ENCODE measurements around the gene NRROS. TPM values are rescaled to one million over a fixed set of nuclear protein-coding genes. Genes with fewer than 3 reads are reported as not detected.

The NRROS gene
- total RNA-seq, 1 donor from 2014 or later, result 1.5 TPM

GRCh38 chr3:196656213-196656612 lies 16.7 kb downstream of the NRROS start:
- Mint-ChIP-seq H3K9me3 (no peaks in the 10 kb centered on the region), H3K27me3 (ENCODE audit: low read depth) (no peaks in the 10 kb centered on the region), H3K4me1 (no peaks in the 10 kb centered on the region), H3K4me3 (no peak overlapping the region), H3K36me3 (ENCODE audit: low read depth) (no peaks in the 10 kb centered on the region), H3K27ac (ENCODE audit: unreplicated experiment) (no peak overlapping the region)
- no peak for TF ChIP-seq CTCF (conservative IDR thresholded peaks at IDR 0.05)
- DNase-seq (ENCODE audit: low read depth, low spot score), result no peak

- no peak overlapping the region for H3K27ac Mint-ChIP-seq (ENCODE audit: unreplicated experiment)
- no peaks in the 10 kb centered on the region for H3K9me3 Mint-ChIP-seq
- no peak for TF ChIP-seq CTCF (conservative IDR thresholded peaks at IDR 0.05)
- no peaks in the 10 kb centered on the region for H3K36me3 Mint-ChIP-seq (ENCODE audit: low read depth)
- H3K4me1 Mint-ChIP-seq, result peaks cover 10% of the 10 kb centered on the region
- no peak for DNase-seq (ENCODE audit: low read depth, low spot score)
- no peak overlapping the region for H3K4me3 Mint-ChIP-seq
- H3K27me3 Mint-ChIP-seq (ENCODE audit: low read depth), result no peaks in the 10 kb centered on the region
Observed at GRCh38 chr3:196659901-196660351, 20.4 kb downstream of the NRROS start.

GRCh38 chr3:196660381-196661166 lies 21.1 kb downstream of the NRROS start:
- Mint-ChIP-seq H3K27me3 (ENCODE audit: low read depth) (no peaks in the 10 kb centered on the region), H3K27ac (ENCODE audit: unreplicated experiment) (no peak overlapping the region), H3K9me3 (no peaks in the 10 kb centered on the region), H3K36me3 (ENCODE audit: low read depth) (no peaks in the 10 kb centered on the region), H3K4me3 (no peak overlapping the region), H3K4me1 (peaks cover 11% of the 10 kb centered on the region)
- no peak for DNase-seq (ENCODE audit: low read depth, low spot score)
- no peak for TF ChIP-seq CTCF (conservative IDR thresholded peaks at IDR 0.05)

GRCh38 chr3:196661400-196661799 lies 21.9 kb downstream of the NRROS start:
- no peaks in the 10 kb centered on the region for H3K36me3 Mint-ChIP-seq (ENCODE audit: low read depth)
- TF ChIP-seq CTCF (conservative IDR thresholded peaks at IDR 0.05), result no peak
- H3K4me3 Mint-ChIP-seq, result no peak overlapping the region
- peak overlapping the region; percentile 19 for H3K27ac Mint-ChIP-seq (ENCODE audit: unreplicated experiment)
- no peak for DNase-seq (ENCODE audit: low read depth, low spot score)
- H3K27me3 Mint-ChIP-seq (ENCODE audit: low read depth), result no peaks in the 10 kb centered on the region
- H3K4me1 Mint-ChIP-seq, result peaks cover 19% of the 10 kb centered on the region
- no peaks in the 10 kb centered on the region for H3K9me3 Mint-ChIP-seq

GRCh38 chr3:196662033-196662432 lies 22.5 kb downstream of the NRROS start:
- Mint-ChIP-seq H3K9me3 (no peaks in the 10 kb centered on the region), H3K4me3 (no peak overlapping the region), H3K36me3 (ENCODE audit: low read depth) (no peaks in the 10 kb centered on the region), H3K4me1 (peaks cover 25% of the 10 kb centered on the region), H3K27me3 (ENCODE audit: low read depth) (no peaks in the 10 kb centered on the region), H3K27ac (ENCODE audit: unreplicated experiment) (peak overlapping the region; percentile 80)
- no peak for DNase-seq (ENCODE audit: low read depth, low spot score)
- TF ChIP-seq CTCF (conservative IDR thresholded peaks at IDR 0.05), result no peak

All from neural crest cell (in vitro differentiated cells).